NCI-H82 treated with DMSO at 0.1 percent for 48 hours (cell line): ENCODE data around the gene MSRB3.

Experiments
- DNase-seq: peaks from one replicate; lab custom pipeline; 2025; ENCODE audit not compliant: unreplicated experiment; lab: John Stamatoyannopoulos, UW

MSRB3 gene

DNA sequence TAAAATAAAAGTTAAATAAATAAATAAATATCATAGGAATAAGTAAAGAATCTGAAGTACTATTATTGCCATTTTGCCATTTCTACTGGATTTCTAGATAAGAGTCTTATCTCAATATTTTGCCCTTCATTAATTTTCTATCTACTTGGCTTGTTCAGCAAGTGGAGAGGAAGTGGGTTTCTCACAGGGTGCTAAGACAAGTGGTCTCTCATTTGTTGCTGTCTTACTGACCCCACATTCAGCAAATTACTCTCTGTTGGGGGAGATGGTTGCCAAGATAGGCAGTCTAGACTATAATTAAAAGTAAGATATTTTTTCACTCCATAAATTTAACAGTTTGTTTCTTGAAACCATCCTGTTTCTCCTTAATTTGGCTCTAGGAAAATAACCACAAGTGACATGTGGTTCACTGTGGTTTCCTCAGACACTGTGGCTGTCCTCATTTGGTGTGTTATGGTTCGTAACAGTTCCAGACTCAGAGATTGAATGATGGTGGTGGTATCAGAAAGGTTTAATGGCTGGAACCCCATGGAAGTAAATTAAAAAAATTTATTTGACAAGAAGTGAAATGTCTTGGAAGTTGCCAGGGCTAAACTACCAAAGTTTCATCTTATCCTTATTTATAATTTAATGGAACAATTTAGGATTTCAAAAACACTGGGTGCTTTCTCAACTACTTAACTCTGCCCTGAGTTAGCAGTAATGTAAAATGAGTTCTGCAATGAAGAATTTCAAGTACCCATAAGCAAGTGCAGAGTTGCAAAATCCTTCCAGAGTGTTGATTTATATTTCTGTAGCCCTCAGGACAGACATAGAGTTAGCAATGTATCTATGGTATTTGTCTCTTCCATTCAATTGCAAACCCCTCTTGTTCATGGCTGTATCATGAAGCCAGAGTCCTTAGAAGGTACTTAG lies 214.8 kb downstream of the MSRB3 start:
- no peak for DNase-seq

DNA sequence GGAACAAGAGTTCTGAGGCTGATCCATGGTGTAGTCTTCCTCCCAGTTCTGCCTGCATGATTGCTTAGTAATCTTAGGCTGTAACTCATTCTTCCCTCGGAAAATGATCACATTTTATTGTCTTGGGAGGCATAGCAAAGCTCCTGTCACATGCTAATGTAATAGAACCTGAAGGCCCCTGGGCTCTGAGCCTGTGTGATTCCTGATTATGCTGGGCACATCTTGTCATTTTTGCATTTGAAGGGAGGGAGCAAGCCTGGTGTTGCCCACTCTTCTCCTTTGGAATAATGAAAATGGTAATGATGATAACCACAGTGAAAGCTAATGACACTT lies 215.4 kb downstream of the MSRB3 start:
- DNase-seq, result no peak

DNA sequence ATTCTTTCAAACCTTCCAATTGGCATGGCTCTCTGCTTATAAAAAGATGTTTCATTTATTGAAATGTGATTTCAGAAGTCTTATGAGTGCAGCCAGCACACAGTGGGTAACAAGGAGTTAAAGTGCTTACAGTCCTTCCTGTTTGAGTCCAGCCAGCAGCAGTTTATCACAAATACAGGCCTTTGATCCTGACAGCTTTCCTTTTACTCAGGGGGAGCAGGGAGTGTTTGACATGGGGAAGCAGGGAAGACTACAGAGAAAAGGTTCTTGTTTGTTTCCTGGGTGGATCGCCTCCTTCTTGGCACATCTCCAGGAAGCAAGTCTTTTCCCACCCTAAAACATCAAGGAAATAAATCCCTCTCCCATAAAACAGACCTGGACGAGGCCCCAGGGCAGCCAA lies 216.1 kb downstream of the MSRB3 start:
- no peak for DNase-seq

DNA sequence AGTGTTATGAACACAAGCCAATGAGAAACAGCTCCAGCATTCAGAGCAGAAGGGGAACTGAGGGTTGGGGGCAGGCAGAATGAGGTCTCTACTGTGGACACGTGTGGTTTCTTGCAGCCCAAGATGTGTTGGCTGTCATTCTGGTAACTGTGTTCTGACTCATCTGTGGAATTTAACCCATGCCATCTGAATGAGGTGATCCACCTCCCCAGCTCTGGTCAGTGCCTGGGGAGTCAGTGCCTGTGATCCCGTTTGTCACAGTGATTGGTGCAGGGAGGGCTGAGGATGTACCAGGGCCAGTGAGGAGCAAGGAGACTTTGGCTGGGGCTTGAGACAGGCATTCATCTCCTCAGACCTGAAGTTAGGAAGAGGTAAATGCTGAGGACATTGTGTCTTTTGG lies 216.8 kb downstream of the MSRB3 start:
- no peak for DNase-seq

DNA sequence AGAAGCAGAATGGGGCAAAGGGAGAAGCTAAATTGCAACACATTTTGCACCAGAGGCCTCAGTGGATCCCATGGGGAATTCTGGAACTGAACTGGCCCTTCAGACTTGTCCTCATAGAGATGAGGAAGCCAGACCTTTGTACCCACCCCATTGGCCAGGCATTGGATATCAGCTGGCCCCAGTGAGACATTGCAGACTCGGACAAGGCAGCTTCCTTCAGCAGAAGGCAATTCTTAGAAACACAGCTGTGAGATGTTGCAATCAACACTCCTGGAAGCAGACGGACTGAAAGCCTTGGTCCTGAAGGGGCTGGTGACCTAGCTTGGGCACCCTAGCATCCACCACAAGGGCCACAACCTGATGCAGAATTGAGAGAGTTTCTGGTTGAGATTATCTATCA lies 218.1 kb downstream of the MSRB3 start:
- no peak for DNase-seq

DNA sequence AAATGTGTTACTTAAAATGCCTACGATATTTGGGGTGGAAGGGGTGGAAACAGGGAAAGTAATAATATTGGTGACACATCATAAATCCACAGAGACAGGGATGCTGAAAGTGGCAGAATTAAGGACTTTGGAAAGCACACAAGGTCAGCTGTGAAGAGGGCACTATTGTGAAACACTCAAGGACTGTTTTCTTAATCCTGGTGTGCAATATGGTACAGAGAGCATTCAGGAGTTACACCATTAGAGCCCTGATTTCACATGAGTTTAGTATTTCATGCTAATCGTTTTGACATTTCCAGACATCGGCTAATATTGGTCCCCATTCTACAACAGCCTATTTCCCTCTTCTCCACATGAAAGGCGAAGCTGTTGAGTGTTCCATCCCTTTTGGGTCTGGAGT lies 219.2 kb downstream of the MSRB3 start:
- no peak for DNase-seq

DNA sequence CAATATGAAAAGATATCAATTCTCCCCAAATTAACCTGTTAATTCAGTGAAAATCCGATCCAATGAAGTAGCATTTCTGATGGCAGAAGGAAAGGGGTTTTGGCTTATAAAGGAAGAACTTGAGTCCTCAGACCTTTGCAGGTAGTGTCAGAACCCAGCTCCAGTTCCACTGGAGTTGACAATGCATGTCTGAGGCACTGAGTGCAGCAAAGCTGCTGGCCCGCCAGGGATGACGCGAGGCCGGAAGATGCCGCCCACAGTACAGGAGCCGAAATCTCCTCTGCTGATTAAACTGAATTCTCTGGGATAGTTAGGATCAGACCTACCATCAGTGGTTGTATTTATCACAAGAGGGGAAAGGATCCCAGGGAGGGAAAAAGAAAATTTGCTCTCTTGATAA lies 220.7 kb downstream of the MSRB3 start:
- DNase-seq, result no peak

DNA sequence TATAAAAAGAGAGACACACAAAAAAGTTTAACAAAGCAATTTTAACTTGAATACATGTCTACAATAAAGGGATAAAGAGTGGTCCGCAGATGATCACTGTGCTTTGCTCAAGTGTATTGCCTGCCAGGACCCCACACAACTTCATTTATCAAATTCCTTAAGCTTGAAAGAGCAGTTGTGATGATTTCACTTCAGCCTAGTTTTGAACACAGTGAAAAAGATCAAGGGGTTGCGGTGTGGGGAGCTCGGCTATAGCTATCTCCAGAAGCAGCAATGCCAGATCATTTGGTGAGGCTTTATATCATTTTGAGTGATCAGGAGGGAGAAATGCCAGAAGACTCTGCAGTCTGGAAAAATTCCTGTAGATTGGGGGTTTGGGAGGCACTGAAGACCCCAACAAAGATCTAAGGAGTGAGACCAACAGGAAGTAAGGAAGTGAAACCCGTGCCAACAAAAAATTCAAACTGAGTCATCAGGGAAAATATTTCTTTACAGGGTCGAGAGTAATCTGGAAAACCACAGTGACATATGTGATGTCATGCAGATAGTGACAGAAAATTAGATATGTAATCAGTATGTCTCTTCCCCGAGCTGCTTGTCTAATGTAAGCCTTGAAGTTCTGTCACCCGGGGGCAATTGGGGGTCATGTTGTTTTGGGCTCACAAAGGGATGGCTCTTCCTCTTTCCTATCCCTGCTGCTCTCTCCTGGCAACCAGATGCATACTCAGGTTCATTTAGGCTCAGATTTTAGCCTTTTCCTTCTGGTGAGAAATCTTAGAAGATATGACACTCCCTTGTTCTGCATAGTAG lies 221.8 kb downstream of the MSRB3 start:
- no peak for DNase-seq

DNA sequence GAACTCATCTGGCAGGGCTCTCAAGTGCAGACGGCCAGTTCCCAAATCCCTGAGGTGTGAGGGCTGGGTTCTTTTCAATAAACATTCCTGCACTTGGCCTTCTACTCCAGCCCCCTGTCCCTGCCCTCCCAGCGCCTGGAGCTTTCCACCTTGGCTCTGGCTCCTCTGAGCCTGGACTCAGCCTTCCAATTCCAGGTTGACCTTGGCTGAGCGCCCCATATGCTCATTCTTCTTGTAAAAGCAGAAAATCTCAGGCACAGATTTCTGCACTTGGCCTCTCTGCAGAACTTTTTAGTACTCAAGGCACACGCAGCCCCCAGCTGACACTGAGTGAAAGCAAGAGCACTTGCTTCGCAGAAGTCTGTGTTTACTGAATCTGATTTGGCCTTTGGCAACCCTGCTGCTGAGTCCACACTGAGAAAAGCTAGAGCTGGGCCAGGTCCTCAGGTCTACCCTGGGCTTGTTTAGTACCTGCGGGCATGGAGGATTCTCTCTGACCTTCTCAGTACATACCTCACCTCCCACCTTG lies 222.7 kb downstream of the MSRB3 start:
- no peak for DNase-seq

DNA sequence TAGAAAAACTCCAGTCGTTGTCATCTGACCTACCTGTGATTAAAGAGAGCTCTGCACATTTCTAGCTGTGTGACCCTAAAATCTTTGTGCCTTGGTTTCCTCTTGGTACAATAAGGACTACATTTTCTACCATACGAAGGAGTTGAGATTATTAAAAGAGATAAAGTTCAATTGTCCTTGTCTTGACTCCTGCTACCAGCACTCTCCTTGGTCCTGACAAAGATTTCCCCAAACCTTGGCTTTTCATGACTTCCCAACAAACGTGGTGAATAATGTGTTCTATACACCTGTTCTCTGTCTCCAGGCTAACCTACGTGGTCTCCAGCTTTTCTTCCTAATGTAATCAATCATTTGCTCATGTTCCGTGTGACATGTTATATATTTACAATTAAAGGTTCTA lies 223.5 kb downstream of the MSRB3 start:
- no peak for DNase-seq

DNA sequence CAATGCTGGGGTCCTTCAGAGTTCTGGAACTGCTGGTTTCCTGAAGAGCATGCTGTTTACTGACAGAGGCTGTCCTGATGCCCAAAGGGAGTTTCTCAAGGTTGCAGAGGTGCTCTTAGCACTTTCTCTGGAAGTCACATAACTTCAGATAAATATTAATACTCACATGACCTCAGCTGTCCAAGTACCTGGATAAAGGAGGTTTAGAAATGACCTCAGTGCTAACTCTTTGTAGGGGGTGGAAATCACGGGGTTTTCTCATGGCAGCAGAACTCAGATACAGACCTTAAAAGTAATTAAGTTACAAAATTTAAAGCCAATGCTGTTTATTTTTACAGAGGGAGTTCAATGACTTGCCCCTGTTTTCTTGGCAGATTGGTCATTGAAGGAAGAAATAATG lies 225.9 kb downstream of the MSRB3 start:
- no peak for DNase-seq

DNA sequence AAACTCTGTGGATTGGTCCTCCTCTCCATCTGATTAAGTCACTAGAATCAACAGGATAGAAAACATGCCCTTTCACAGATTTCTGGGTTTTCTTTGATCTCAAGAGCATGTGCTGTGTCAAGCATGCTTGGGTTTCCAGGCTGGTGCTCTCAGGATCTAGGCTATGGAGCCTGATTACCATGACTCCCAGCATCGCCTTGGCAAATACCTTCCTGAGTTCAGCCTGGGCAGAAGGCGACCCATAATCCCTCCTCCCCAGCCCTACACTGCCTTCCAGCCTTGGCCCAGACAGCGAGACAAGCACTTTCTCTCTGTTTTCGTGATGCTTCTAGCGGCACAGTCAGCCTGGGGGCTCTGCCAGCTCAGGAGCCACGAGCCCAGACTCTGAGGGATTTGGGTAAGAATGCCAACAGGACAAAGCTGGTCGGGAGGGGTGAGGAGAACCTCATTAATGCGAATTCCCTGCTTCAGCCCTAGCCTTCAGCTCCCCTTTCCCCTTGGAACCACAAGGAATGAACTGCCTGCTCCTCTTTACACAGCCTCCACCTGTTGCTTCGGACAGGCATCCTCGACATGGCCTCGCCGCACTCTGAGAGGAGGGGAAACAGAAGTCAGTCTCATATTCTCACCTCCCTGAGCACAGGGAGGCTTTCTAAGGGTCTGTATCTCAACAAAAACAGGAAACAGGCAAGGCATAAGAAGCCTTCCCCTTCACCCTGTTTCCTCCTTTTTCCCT lies 227.1 kb downstream of the MSRB3 start:
- DNase-seq, result no peak

DNA sequence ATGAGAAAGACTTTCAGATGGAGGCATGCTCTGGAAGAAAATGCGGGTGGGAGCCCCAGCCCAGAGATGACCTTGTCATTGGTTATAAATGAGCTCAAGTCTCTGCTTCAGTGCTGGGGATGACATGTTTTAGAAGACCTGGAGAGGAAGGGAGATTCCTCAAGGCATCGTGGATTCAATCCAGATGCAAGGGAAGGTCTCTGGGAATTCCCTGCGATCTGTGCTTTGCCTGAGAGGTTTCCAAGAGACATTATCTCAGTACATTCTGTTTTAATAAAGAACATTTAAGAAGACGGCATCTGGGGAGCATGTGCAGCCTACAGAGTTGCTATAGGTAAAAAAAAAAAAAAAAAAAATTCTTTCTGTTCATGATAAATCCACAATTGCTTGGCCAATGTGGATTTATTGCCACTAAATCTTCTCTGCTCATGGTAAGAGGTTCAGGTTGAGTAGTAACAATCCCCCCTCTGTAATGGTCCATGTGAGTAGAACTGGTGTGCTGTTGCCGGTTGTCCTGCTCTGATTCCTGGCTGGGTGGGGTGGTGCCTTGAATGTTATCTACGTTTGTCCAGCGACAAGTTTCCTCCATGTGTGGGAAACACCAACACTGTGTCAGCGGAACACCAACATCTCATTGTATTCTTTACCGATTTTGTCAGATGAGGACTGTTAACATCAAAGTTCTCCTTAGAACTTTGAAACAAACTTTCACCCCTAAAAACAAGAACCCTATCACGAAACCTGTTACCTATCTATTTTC lies 230.0 kb downstream of the MSRB3 start:
- DNase-seq, result no peak

DNA sequence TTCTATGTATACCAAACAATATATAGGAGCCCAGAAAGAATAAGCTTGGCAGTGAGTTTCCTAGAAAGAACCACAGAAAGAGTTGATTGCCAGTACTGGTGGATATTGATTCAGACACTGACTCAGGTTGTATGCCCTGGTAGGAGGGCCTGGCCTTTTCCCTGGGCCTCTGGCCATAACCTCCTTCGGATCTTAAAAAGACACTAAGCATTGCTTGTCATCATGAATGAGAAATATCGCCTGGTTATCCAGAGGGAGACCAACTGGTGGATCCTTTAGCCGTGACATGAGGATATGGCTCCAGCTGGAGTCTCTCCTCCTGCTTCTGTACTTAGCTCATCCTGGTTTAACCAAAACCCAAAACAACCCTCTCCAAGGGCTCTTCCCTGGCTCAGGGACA lies 231.5 kb downstream of the MSRB3 start:
- no peak for DNase-seq

DNA sequence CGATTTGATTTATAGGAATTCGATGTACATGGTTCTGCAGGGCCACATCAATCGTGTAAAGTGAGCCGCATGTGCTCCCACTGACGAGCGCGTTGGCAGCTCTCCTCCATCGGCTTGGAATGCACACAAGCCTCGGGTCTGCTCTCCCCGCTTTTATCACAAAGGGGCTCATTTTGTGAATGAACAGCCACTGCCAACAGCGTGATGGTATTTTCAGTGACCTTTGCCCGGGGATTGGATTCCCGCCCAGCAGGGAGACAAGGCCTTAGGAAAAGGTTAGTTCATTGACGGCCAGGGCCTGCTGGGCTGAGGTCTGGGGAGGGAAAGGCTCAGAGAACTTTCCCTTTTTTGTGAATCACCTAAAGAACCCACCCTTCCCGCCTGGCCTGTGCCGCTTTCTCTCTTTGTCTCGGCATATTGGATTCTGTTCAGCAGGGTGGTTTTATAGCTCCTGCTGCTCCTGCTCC lies 232.1 kb downstream of the MSRB3 start:
- DNase-seq, result no peak

DNA sequence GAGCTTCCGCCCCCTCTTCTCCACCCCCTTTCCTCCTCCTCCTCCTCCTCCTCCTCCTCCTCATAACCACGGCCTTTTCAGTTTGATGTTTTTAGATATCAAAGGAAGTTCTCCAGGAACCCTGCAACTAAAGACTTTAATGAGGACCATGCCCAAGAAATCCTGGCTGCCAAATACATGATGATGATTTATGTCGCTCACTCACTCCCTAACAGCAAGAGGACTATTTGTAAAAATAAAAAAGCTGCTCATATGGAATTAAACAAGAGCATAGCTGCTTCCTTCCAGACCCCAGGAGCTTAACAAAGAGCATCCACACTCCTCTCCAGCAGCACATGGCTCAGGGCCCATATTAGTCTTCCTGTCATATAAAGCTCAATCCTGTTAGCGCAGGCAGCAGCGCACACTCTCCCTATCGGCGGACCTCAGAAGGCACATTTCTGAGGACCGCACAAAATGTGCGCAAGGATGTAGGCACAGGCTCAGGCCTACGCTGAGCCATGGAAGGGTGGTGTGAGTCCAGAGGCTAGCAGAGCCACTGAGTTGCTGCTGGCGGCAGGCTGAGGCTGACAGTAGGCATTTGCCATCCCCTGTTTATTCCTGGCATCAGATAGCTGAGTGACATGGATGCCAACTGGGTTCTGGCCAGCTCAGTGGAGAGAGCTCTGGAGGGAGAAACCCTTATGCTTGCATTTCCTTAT lies 232.8 kb downstream of the MSRB3 start:
- peak; percentile 27 for DNase-seq

DNA sequence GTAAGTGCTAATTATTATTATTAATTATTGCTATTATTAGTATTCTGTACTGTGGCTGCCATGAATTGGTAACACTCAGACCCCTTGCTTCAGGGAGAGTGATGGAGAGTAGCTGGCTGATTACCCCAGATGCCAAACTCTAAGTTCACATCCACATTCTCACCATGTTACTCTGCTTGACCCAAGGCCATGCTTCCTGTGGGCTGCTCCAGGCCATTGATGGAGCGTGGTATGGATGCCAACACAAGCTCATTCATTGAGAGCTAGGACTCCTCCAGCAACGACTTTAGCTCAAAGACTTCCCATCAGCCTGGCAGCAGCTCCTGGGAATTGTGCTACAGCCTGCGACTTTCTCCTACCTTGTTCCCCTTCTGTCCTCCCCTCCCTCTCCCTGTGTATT lies 233.4 kb downstream of the MSRB3 start:
- DNase-seq, result no peak
